ENCODE measurements around the gene UQCRQ.

Gene UQCRQ

DNA sequence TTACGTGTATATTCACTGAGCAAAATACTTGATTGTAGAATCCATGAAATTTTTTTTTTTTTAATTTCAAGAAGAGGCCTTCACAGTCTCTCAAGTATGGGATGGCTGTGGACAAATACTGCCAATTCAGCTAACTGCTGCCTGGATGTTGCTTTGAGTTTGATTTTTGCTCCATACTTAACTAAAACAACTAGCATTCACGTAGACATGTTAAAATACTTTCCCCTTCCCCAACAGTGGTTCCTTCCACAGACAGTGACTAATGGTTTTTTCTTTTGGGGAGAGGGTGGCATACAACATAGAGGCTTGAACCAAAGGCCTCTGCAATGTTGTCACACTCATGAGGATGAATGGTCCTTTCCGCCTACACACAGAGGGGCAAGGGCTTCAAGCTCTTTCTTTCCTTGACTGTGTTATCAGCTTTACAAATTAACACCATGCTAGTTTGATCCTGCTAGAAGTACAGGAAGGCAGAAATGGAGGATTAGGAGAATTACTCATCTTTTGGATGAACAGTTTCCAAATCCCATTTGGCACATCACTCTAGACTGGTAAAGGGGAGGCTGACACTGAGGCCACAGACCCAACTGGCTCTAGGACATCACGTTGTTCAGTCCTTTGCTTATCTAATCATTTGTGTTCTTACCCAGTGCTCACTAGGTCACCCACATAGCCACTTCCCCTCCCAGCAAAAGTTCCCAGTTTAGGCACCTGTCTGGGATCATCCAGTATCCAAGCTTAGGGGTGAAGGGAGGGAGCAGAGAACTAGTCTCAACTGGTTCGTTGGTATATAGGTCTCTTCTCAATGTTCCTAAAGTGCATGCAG lies 5.2 kb downstream of the UQCRQ start:
- DNase-seq: no peak

DNA sequence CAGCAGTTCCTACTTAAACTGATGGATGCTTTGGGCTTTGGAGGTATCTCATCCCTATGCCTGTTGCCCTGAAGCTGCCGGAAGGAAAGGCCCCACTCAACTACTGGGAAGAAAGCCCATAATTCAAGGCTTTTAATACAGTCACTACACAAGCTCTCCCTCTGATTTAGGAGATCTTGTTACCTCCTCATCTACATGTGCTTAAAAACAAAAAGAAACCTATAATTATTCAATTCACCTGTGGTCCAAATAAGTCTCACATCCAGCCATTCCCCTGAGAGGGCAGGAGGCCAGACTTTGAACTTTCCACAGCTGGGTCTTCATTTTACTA lies 6.3 kb downstream of the UQCRQ start:
- no peak for DNase-seq

DNA sequence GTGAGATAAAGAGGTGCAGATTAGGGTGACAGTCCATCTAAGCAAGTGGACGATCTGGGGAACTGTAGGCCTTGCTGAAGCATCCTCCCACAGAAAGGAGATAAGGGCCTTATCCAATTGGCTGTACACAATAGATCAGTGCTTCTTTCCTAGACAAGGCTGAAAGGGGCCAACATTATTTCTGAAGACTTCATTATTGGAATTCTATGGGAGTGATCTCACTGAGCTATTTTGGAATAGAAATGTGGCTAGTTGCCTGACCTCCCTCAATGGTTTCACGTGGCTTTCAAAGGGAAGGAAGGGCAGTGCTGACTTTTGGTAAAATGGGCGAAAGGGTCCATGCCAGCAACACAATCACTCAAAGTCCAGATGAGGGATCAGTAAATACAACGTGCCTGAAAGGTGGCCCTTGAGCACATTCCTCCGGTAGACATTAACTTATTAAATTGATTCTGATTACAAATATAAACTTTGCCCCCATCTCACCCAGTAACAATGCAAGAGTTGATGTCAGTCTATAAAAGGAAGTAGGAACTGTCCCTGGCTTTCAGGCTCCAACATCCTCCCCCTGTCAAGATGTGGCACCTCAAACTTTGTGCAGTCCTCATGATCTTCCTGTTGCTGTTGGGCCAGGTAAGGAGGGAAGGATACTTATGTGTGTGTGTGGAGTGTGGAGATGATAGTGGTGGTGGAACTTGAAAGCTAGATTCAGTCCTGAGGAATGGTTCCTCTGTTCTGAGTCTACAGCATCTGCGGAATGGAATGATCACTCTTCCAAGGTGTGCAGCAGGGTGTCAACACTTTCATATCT lies 6.9 kb downstream of the UQCRQ start, which contains the start of gene LEAP2:
Gene LEAP2 (plus strand): TSS at position 550 of the 811 bp plus-strand sequence. CDS start 27 bp downstream, at position 577.
- DNase-seq: no peak

DNA sequence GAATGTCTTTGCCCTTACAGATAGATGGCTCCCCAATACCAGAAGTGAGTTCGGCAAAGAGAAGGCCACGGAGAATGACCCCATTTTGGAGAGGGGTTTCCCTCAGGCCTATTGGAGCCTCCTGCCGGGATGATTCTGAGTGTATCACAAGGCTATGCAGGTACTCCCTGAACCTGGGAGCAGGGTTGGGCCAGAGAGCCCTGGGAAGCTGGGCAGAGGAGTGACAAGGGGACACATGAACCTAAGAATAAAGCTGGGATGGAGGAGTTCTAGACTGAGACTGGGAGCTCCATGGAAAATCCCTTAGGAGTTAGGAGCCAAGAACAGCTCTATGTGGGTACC lies 7.5 kb downstream of the UQCRQ start:
- no peak for DNase-seq

DNA sequence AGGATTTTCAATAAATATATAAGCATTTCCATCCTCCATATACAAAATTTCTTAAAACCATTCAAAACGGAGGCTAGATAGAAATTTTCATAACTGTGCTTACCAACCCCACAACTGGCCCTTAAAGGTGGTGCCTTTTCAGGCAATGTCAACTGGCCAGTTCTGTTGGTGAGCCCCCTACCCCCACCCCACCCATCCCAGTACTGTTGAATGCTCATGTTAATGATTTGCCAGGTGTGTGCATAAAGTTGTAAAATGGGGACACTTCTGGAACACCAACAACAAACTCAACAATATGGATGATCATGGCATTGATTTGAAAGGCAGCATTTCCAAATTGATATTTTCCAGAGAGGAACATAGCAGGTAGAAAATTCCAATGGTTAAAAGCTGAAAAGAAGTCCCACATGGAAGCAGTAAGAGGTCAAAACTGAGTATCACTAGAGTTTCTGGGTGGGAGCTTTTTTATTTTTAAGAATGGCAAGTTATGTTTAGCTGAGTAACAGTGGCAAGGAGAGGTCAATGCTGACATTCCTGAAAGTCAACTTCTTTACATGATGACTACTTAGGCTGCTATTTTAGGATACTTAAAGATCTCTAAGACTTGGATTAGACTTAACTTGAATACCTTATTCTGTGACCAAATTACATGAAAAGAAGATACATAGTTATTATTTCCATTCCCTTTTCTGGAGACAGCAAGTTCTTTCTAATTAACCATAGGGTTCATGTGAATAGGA lies 9.7 kb downstream of the UQCRQ start:
- DNase-seq: no peak

DNA sequence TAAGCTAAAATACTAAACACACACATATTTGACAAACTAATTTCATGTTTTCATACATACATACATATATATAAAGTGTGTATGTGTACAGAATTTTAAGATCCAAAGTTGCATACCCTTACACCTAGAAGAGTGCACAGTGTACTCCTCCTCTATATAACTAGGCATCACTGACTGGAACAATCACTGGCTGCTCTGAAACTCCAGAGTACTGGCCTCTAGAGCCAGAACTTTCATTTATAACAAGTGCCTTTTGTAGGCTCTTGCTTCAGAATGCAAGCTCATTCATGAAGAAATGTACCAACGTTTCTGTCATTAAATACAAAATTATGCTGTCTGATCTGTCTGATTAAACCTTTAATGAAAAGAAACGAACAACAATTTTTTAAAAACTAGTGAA lies 11.0 kb downstream of the UQCRQ start:
- DNase-seq: no peak

DNA sequence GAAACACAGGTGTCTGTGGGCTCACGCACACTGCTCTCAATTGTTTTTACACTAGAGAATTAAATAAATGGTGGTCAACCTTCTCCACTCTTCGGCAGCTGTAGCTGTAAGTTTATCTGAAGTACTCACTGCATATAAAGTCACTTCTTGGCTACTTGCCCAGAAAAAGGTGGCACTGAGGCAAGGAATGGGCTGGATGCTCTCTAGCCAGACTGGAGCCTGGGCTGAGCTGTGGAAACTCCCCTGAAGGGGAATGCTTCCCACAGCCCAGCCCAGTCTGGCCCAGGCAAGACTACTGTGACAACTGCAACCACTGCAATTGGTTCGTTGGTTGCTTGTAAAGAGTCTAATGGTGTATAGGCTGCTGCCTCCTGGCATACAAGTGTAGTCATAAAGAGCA lies 11.5 kb downstream of the UQCRQ start:
- no peak for DNase-seq

DNA sequence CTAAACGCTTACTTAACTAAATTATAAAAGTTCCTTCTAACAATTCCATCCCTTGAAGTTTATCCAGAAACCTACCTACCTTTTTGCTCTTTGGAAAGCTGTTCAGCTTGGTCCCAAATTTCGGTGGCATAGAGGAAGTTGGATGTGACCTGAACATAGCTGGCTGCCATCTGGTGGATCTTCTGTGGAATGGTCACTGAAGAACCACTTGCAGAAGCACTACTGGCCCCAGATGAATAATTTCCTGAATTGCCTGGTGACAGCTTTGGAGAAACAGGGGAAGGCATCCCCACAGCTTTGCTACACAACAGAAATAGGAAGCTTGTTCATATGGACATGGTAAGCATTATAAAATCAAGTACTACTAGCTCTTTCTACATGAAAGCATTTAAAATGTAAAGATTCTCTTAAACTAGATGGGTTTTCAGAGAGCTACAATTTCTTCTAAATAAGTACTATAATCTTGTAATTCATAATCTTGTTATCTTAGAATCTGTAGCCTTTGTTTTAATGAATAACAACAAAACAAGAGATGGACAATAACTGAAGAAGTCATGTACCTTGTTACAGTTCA lies 16.9 kb downstream of the UQCRQ start:
- no peak for DNase-seq

DNA sequence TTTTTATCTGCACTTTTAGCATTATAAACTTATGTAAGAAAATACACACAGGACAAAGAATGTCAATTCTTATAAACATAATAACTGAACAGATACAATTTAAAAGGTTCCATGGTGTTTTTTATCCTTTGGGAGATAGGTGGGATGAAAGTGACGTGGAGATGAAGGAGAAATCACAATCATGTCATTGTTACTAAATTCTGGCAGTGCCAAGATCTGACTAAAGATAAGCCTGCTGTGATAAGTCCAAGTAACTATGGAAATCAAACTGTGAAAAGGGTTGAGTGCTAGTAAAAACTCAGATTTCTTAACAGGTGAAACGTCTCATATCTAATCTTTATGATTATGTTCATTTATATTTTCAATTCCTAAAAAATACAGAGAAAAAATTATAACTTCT lies 18.1 kb downstream of the UQCRQ start:
- DNase-seq: no peak

DNA sequence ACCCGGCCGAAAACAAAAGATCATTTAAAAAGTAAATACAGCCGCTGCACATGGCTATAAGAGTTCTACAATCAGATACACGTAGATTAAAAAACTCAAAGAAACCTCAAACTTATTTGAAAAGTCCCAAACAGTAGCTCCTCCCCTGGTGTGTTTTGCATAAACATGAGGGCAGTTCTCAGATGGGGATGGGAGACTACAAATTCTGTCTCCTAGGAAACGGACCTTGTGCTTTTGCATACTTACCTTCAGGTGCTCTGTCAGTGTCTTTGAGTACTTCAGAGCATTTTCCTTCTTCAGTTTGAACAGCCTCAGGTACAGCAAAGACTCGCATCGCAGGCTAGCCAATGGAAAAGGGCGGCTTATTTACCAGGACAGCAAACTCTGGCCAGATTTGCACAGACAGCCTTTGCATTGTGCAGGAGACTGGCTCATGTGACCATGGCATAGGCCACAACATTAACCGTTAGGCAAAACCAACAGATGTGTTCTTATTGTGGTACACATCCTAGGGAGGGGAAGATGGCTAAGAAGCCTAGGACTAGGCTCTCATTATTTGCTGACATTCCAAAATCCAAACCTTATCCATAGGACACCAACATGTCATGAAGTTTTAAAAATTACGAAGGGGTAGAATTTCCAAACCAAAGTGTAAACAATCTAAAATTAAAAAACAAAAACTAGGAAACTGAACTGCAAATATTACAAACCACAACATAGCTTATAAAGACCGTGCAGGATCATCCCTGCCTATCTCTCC lies 19.8 kb downstream of the UQCRQ start:
- DNase-seq: no peak

DNA sequence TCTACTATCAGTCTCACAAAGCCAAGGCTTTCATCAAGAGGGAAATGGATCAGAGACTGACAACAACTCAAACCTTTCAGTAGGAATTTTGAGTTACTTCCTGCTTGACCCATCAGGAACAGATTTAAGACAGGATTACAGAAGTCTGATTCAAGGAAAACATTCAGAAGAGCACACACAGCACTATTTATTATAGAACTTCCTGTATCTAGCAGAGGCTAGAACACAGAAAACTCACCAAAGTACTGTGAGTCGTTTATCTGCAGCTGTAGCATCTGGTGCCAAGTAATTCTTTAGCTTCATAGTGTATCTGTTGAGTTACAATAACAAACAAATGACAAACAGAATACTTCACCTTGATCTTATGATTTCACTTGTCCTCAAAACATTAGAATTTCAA lies 20.8 kb downstream of the UQCRQ start:
- no peak for DNase-seq

DNA sequence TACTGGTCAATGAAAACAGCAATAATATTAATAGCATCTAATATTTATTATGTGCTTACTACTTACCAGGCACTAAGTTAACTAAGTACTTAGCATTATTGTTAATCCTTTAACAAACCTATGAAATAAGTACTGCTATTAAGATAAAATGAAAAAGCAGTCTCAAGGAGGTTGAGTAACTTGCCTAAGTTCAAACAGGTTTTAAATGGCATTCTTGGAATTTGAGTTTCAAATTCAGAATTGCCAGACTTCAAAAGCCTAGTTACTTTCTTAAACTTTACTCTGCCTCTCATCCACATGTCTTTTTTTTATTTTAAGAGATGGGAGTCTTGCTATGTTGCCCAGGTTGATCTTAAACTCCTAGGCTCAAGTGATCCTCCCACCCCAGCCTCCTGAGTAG lies 23.1 kb downstream of the UQCRQ start:
- no peak for DNase-seq

DNA sequence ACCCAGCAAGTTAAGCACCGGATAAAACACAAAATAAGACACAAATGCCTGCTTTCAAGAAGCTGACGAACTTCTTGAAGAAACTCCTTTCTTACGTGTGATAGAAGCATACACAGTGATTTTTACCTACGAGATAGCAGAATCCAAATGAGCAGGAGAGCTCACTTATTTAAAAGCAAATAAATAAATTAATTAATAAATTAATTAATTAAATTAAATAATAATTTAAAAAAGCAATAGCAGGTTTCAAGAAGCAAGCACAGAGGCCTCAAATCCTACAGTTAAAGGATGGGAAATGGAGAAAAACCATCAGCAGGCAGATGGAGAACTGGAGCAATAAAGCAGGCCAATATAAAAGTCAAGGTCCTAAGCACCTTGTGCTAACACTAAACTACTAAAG lies 24.4 kb downstream of the UQCRQ start:
- DNase-seq: no peak

DNA sequence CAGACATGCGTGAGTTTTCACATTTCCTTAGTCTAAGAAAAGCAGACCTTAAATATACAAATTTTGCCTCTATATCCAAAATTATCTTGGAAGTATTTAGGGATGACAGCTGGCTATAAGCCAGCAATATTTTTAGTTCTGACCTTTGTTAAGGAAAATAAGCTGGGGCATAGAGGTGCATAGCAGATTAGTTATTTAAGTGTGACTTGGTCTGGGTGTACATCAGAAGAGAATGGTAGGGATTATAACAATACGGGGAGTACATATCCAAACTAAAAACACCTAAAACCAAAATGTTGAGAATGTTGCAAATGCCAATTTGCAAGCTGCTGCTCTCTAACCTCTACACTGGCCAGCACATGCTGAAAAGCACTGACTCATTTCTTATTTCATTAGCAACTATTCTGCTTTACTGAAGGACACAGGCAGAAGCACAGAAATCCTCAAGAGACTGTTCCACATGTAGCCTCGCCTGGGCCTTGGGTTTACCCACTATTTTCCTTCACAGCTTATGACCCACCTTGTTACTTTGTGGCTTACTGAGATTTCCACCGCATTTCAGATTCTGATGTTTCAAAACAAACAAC lies 29.4 kb downstream of the UQCRQ start:
- no peak for DNase-seq

DNA sequence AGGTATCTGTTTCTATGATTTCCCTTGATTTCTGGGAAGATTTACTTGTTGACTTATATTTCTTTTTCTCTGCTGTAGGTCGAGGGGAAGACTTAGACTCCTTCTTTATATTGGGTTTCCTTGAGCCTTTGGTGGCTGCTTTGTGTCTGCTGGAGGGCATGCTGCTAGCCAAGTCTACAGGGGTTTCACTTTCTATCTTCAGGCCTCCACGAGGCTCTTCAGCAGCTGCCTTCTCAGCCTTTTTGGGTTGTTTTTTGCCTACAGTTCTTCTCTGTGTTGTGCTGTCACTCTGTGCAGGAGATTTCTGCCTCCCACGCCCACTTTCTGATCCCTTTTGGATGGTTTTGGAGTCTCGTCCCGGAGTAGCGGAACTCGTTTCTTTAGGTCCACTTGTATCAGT lies 30.2 kb downstream of the UQCRQ start:
- no peak for DNase-seq

DNA sequence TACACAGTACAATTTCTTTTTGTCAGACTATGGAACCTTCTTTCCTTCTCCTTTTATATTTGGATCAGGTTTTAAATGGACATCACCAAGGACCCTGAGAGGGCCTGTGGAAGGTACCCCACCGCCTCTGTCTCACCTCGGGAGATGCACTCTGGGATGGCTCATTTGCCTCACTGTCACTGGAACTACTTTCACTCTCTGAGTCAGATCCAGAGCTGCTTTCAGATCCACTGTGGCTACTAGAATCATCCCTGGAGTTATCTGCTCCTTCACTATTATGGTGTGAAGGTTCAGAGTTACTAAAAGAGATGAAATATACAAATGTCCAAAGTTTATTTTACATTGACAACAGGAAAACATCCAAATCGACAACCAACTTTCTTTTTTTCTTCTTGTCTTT lies 31.7 kb downstream of the UQCRQ start:
- no peak for DNase-seq

DNA sequence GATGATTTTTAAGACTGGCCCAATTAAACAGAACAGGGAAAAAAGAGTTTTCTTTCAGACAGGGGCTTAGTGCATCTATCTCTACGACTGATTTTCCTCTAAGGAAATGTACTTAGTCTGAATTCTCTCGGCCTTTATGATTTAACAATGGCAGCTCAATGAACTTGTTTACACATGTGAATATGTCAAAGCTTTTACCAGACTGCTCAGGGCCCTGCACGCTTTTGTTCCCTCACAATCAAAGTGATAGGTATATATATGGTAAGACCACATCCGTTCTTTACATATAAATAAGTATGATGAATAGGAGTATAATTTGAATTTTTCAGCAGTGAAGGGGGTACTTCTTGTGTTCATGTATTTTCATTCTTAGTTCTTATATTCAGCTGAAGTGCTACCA lies 34.6 kb downstream of the UQCRQ start:
- DNase-seq: no peak

DNA sequence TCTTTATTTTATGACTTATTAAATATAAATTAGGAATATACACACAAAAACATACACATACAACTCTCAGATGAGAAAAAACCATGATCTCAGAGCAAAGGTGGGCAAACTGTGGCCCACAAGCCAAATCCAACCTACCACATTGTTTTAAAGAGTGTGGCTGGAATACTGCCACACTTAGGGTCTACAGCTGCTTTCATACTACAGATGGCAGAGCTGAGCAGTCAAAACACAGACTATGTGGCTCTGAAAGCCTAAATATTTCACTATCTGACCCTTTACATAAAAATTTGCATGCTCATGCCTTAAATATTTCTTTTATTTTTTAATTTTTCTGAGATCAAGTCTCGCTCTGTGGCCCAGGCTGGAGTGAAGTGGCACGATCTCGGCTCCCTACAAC lies 35.3 kb downstream of the UQCRQ start:
- DNase-seq: no peak

DNA sequence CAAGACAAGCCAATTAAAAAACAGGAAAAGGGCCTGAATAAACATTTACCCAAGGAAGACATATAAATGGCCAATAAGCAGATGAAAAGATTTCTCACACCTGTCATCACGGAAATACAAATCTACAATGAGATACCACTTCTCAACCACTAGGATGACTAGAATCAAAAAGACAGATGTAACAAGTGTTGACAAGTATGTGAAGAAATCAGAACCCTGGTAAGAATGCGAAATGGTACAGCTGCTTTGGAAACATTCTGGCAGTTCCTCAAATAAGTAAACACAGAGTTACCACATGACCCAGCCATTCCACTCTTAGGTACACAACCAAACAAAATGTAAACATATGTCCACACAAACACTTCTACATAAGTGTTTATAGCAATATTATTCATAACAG lies 39.5 kb downstream of the UQCRQ start:
- DNase-seq: no peak

DNA sequence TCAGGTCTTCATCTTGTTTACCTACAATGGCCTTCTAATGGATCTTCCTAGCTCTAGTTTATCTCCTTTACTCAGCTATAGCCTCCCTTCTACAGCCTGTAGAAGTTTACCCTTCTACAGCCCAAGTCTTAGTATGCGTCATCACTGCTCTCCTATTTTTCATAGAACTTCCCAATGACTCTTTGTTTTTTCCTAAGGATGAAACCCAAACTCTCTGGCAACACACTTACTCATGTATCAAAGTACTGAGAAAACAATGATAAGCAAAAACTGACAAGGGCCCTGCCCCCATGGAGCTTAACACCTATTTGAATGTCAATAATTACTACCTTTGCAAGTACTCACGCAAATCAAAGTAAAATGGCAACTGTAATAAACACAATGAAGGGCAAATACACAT lies 40.7 kb downstream of the UQCRQ start:
- DNase-seq: no peak

DNA sequence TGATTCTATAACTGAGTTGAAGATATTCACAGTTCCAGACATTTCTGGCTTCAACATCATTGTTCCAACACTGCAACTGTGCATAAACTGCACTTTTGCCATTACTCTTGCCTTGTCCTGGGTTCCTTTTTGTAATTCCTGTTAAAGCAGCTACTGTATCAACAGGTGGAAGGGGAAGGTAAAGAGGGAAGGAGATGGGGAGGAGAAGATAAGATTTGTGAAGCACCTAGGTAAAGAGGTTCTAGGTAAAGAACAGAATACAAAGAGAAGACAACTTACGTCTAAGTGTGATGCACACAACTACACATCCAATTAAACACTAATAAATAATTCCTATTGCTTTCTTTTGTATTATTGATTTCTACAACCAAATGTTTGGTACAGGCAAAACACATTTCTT lies 43.3 kb downstream of the UQCRQ start:
- no peak for DNase-seq

DNA sequence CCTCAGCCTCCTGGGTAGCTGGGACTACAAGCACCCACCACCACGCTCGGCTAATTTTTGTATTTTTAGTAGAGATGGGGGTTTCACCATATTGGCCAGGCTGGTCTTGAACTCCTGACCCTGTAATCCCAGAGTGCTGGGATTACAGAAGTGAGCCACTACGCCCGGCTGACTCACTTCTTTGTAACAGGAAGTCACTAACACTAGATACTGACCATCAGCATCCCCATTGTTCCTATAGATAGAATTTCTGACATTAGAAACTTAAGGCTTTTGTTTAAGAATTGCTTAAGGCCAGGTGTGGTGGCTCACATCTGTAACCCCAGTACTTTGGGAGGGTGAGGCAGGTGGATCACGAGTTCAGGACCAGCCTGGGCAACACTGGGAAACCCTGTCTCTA lies 49.2 kb downstream of the UQCRQ start:
- DNase-seq: no peak

Data from NCI-H1092 (cell line).